MCF 10A (cell line): Measurements from ENCODE around the gene HOXB5. TPM values are rescaled to one million over a fixed set of nuclear protein-coding genes. Genes with fewer than 3 reads are reported as not detected.

Experiments
- BruUV-seq: library from RNA; stranded (reverse); fragments of 400-500 nt; replicated peaks from 2 replicates; lab custom pipeline; 2021; lab: Mats Ljungman, UMichigan
- CTCF ChIA-PET: fragments of 300-600 bp; sonication (Branson Sonifier 250); formaldehyde crosslinking; extraction: SDS; loops from one replicate; lab custom pipeline; 2021; ENCODE audit warnings: antibody characterized with exemption, inconsistent platforms; lab: Yijun Ruan, JAX
- POLR2A ChIA-PET: fragments of 300-600, 350-650 bp; sonication (Branson Sonifier 250); formaldehyde crosslinking; extraction: SDS; loops from one replicate; lab custom pipeline; 2020; ENCODE audit warnings: antibody characterized with exemption, inconsistent platforms; lab: Yijun Ruan, JAX
- DNase-seq: peaks from one replicate; pipeline ENCODE4 v3.0.0-alpha.2; 2018; ENCODE audit not compliant: unreplicated experiment
- H3K27ac Mint-ChIP-seq: one replicate; pipeline ENCODE4 v1.8.0; 2022; ENCODE audit warnings: mild to moderate bottlenecking, low read depth, mixed read lengths; ENCODE audit not compliant: unreplicated experiment
- H3K27me3 Mint-ChIP-seq: one replicate; pipeline ENCODE4 v1.8.0; 2022; ENCODE audit warnings: mixed read lengths; ENCODE audit not compliant: insufficient read depth, unreplicated experiment
- H3K36me3 Mint-ChIP-seq: one replicate; pipeline ENCODE4 v1.8.0; 2022; ENCODE audit warnings: mild to moderate bottlenecking, moderate library complexity, mixed read lengths; ENCODE audit not compliant: insufficient read depth, unreplicated experiment
- H3K4me1 Mint-ChIP-seq: one replicate; pipeline ENCODE4 v1.8.0; 2022; ENCODE audit warnings: mixed read lengths; ENCODE audit not compliant: insufficient read depth, unreplicated experiment
- H3K4me3 Mint-ChIP-seq: one replicate; pipeline ENCODE4 v1.8.0; 2022; ENCODE audit warnings: mild to moderate bottlenecking, moderate library complexity, mixed read lengths; ENCODE audit not compliant: unreplicated experiment
- H3K9me3 Mint-ChIP-seq: one replicate; pipeline ENCODE4 v1.8.0; 2022; ENCODE audit warnings: mixed read lengths; ENCODE audit not compliant: unreplicated experiment
- intact Hi-C: fragments of 100-400 bp; cut with micrococcal nuclease; formaldehyde crosslinking; loops from 2 replicates; pipeline ENCODE4 v1.14.1; 2022
- total RNA-seq: library from RNA; stranded (reverse); gene quantifications from 2 replicates; pipeline ENCODE4 v1.2.3, GENCODE V29; 2022
- TF ChIP-seq, protein P1 (sequence below): fragments of 200-600 bp; IDR thresholded peaks from one replicate; pipeline ENCODE4 v1.8.0; 2022; ENCODE audit warnings: antibody characterized with exemption, mild to moderate bottlenecking; ENCODE audit not compliant: unreplicated experiment

The HOXB5 gene
- total RNA-seq, 1 experiment from 2014 or later = not detected

DNA sequence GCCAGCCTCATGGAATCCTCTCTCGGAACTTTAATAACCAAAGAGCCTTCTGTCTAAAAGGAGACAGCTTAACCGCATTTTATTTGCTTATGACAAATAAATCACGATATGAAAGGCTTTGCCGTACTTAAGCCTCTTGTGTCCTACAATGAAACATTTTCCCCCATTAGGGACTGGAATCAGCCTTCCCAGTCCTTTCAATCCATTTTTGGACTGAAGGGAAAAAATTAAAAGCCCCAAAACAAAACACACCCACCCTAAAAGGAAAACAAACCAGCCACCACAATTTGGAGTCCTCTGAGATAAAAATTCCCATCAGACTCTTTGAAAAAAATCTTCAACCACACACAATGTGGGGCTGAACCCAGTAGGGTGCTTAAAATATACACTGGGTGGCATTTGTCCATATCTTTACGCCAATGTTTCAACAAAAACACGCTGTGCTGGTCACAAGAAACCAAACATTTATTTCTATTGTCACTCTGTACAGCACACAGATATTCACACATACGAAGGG lies 18.5 kb downstream of the HOXB5 start:
- Mint-ChIP-seq H3K36me3 (no peaks in the 10 kb centered on the region), H3K27ac (no peak overlapping the region), H3K4me1 (peaks cover 8% of the 10 kb centered on the region), H3K9me3 (no peaks in the 10 kb centered on the region), H3K27me3 (peaks cover 21% of the 10 kb centered on the region), H3K4me3 (no peak overlapping the region)
- ChIA-PET CTCF (interaction anchor here (0.6 to 0.7 kb wide), 2 partner anchors 21 to 28 kb away, joined by 3 to 6 read pairs; no protein-coding TSS in a partner anchor), POLR2A (interaction anchor here (0.7 kb wide), 1 partner anchor 346 kb away, joined by 3 read pairs; no protein-coding TSS in a partner anchor)
- DNase-seq = no peak
- TF ChIP-seq, protein P1, sequence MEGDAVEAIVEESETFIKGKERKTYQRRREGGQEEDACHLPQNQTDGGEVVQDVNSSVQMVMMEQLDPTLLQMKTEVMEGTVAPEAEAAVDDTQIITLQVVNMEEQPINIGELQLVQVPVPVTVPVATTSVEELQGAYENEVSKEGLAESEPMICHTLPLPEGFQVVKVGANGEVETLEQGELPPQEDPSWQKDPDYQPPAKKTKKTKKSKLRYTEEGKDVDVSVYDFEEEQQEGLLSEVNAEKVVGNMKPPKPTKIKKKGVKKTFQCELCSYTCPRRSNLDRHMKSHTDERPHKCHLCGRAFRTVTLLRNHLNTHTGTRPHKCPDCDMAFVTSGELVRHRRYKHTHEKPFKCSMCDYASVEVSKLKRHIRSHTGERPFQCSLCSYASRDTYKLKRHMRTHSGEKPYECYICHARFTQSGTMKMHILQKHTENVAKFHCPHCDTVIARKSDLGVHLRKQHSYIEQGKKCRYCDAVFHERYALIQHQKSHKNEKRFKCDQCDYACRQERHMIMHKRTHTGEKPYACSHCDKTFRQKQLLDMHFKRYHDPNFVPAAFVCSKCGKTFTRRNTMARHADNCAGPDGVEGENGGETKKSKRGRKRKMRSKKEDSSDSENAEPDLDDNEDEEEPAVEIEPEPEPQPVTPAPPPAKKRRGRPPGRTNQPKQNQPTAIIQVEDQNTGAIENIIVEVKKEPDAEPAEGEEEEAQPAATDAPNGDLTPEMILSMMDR = no peak
- intact Hi-C loops = no loop called here
- no TSS peak for BruUV-seq

DNA sequence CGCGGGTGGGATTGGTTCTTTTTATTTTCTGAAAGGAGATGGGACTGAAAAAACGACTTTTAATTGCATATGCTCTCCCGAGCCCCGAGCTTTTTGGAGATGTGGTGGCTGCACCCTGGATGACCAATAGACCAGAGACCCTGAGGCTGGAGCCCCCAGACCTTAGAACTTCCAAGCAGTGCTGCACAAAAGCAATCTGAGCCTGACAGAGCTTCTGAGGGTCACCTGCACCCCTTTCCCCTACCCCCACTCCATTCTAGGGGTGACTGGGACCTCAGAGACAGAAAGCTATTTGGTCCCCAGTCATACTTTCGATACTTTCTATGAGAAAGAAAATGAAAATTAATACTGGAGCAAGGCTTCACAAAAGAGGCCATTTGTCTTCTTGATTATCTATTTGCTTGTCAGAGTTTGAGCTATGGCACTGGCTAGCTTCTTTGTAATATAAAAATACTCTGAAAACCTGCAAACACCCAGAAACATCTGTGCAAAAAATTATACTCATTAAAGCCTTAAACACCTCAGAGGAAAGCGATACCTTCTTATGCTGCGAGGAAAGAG lies 19.0 kb downstream of the HOXB5 start:
- intact Hi-C loops = no loop called here

DNA sequence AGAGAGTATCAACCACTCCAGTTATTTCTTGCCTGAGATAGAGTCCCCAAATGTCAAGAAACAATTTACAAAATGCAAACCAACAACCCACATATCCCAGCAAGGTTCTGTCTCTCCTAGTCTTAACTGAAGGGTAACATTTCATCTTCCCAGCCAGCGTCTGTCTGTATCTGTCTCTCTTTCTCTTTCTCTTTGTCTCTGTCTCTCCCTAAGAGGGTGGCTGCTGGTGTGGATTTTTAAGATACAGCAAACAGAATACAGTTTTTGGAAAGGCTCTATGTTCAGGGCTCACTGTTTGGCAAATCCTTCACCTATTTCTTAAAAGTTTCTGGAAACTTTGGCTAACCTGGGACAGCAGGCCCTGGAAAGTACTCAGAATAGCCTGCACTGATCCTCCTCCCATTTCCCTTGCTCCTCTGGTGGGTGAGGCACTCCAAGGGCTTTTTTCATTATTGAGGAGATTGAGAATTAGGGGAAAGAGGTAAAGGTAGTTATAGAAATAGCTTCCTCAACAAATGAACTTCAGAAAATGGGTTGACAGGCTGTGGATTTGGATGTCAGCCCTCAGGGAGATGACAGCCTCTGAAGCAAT lies 21.7 kb downstream of the HOXB5 start:
- no peaks in the 10 kb centered on the region for H3K27me3 Mint-ChIP-seq
- H3K4me1 Mint-ChIP-seq = peaks cover 4% of the 10 kb centered on the region
- ChIA-PET POLR2A (no interaction called here), CTCF (no interaction called here)
- H3K36me3 Mint-ChIP-seq = no peaks in the 10 kb centered on the region
- intact Hi-C loops = no loop called here
- H3K9me3 Mint-ChIP-seq = no peaks in the 10 kb centered on the region
- TF ChIP-seq, protein P1 = no peak
- no TSS peak for BruUV-seq
- DNase-seq = no peak
- H3K4me3 Mint-ChIP-seq = no peak overlapping the region
- H3K27ac Mint-ChIP-seq = no peak overlapping the region

More for the DNA sequence above, 19.0 kb downstream of the HOXB5 start:
- ChIA-PET POLR2A (interaction anchor here (0.7 kb wide), 2 partner anchors 48 to 346 kb away, joined by 3 read pairs; no protein-coding TSS in a partner anchor), CTCF (interaction anchor here (0.6 to 0.8 kb wide), 3 partner anchors 28 to 70 kb away, joined by 3 to 4 read pairs (median 3); no protein-coding TSS in a partner anchor)
- TF ChIP-seq, protein P1 = no peak
- no peaks in the 10 kb centered on the region for H3K9me3 Mint-ChIP-seq
- H3K4me3 Mint-ChIP-seq = no peak overlapping the region
- peaks cover 15% of the 10 kb centered on the region for H3K27me3 Mint-ChIP-seq
- no peak for DNase-seq
- H3K27ac Mint-ChIP-seq = no peak overlapping the region
- BruUV-seq = no TSS peak
- H3K4me1 Mint-ChIP-seq = peaks cover 8% of the 10 kb centered on the region
- H3K36me3 Mint-ChIP-seq = no peaks in the 10 kb centered on the region

DNA sequence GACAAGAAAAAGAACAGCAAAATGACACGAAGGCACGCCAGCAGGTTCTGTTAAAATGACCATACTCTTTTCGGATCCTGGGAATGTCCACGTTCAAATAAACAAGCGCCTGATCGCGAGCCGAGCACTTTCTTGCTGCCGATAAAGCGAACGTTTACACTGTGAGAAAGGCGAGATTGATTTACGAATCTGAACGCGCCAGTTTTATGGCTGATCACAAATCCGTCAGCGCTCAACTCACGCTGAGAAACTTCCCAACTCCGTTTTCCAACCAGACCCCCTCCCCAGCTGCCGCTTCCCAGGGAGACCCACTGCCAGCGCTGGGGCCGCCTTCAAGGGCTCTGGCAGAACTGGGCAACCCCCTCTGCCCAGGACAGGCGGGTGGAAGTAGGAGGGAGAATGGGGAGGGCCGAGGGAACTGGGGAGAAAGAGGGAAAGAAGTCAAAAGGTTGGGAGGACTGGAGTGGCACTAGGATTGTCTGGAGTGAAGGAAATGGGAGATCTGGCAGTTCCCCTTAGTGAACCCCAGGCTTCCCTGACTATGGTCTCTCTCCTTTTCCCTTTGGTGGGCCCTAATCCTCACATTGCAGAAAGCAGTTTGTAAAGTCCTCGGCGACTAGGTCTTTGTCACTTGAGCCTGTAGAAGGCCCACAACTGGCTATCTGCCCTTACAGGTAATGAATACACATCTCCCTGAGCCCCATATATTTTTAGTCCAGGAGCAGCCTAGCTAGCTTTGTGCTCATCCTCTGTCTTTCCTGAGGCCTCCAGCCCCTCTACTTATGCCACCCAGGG lies 22.4 kb downstream of the HOXB5 start:
- H3K27me3 Mint-ChIP-seq = no peaks in the 10 kb centered on the region
- POLR2A ChIA-PET = no interaction called here
- TF ChIP-seq, protein P1 = no peak
- H3K27ac Mint-ChIP-seq = no peak overlapping the region
- BruUV-seq = no TSS peak
- DNase-seq = no peak
- no peaks in the 10 kb centered on the region for H3K36me3 Mint-ChIP-seq
- H3K9me3 Mint-ChIP-seq = no peaks in the 10 kb centered on the region
- H3K4me1 Mint-ChIP-seq = no peaks in the 10 kb centered on the region
- intact Hi-C loops = no loop called here
- H3K4me3 Mint-ChIP-seq = no peak overlapping the region
- CTCF ChIA-PET = no interaction called here
